GM21526 (cell line): ENCODE measurements around the gene FLCN.
"Not testable (repeated sequence)": the region's sequence is repeated elsewhere in the genome, so short reads cannot be mapped to it uniquely, and the experiment has no call there.

Experiments
- ATAC-seq: cut with Tn5 transposase; IDR thresholded peaks from one replicate; pipeline ENCODE4 v1.9.1; 2021; ENCODE audit warnings: moderate library complexity; ENCODE audit not compliant: unreplicated experiment, low FRiP score

Gene FLCN, protein sequence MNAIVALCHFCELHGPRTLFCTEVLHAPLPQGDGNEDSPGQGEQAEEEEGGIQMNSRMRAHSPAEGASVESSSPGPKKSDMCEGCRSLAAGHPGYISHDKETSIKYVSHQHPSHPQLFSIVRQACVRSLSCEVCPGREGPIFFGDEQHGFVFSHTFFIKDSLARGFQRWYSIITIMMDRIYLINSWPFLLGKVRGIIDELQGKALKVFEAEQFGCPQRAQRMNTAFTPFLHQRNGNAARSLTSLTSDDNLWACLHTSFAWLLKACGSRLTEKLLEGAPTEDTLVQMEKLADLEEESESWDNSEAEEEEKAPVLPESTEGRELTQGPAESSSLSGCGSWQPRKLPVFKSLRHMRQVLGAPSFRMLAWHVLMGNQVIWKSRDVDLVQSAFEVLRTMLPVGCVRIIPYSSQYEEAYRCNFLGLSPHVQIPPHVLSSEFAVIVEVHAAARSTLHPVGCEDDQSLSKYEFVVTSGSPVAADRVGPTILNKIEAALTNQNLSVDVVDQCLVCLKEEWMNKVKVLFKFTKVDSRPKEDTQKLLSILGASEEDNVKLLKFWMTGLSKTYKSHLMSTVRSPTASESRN

DNA sequence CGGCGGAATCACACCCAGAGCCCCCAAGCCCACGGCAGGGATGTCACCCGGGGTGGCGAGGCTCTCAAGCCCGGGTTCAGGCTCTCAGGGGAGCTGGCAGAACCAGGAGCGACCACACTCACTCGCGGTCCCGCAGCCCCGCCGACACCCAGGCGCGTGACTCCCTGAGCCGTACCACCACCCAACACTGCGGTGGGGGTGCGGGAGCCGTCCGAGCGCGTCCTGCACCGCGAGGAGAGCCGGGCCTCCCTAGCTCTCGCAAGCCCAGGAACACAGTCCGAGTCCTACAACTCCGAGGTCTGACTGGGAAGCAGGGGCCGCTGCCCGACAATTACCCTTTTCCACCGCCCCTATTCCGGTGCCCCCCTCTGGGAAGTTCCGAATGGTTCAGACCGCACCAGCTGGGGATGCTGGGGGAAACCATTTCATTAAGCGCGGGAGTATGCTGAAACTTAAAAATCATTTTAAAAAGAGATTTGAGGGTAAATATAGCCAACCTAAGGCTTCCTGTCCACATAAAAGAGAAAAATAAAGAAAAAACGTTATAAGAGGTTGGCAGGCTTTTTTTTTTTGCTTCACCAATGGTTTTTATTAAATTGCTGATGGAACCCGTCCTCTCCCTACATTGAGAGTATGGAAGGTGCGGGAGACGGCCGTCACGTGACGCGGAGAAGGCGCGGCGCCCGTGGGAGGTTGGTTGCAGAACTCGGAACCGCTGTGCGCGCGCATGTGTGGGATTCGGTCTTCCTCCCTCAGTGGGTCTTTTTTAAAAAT, at the start of gene FLCN:
Gene FLCN (minus strand): TSS at position 143 of the 774 bp plus-strand sequence. CDS start 9,031 bp downstream, outside the sequence.
- ATAC-seq = peak; percentile 68

DNA sequence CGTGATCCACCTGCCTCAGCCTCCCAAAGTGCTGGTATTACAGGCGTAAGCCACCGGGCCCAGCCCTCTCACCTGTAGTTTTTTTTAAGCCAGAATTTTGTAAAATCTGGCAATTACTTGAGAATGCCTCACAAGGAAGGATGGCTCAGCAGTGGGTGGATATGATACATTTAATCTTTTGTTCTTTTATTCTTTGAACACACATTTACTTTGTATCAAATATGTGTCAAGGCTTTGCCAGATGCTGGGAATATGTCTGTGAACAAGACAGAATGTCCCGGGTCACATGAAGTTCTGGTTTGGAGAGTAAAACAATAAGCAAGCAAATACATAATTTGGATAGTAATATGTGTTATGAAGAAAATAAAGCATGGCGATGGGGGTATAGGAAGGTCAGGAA, 49.0 kb upstream of the FLCN start:
- no peak for ATAC-seq

DNA sequence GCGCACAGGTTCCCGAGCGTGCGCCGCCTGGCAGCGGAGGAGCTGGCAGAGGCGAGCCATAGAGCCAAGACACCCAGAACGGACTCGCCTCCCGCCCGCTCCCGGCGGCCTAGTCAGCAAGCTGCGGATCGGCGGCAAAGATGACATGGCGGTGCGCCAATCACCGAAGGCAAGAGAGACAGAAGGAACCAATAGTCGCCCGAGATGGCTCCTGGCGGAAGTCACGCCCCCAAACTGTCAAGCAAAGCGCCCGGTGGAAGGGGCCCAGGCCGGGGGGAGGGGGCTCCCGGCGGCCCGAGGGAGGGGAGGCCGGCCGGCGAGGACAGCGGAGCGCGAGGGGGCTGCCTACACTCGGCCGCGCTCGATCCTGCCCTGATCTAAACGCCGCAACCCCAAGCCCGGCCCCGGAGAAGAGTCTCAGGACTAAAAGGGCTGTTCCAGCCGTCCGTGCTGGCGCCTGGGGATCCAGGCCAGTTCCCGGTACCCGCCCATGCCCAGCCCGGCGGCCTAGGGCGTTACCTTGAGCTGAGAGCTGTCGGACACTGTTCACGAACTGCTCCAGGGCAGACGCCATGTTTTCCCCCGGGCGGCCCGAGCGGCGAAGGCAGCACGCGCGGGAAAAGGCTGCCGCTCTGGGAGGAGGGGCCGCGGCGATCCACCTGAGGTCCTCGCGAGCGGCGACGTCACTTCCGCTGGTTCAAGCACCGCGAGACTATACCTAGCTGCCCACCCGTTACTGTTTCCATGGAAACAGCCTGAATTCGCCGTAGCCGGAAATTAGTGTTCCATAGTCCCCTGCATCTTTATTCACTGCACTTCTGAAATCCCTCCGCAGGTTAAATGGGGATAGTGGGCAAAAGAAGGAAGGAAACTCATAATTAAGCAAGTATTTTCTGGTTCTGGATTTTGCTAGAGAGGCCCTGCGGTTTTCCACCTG, 43.9 kb upstream of the FLCN start, which contains the start of gene COPS3:
Gene COPS3 (minus strand): TSS at position 634 of the 937 bp plus-strand sequence. CDS start 60 bp downstream, at position 574.
- peak; percentile 83 for ATAC-seq

DNA sequence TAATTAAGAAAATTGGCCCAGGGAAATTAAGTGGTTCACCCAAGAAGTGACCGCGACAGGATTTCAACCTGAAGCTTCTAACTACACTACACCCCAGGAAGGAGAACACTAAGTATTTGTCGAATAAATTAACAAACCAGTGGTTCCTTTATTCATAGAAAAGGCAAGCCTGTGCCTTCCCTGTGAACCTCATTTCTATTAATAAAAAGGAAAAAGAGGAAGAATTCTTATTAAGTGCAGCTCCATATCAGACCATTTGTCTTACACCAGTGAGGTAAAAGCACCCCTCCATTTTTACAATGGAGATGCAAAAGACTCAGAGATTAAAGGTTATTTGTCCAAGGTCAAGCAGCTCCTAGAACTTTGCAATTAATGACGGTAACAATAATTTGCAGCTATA, 42.3 kb upstream of the FLCN start:
- no peak for ATAC-seq

DNA sequence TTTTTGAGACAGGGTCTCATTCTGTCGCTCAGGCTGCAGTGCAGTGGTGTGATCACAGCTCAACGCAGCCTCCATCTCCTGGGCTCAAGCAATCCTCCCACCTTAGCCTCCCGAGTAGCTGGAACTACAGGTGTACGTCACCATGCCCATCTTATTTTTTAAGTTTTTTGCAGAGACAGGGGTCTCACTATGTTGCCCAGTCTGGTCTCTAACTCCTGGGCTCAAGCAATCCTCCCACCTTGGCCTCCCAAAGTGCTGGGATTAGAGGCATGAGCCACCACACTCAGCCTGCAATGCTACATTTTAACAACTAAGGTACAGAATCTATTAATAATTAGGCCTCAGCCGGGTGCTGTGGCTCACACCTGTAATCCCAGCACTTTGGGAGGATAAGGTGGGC, 40.5 kb upstream of the FLCN start:
- not testable (repeated sequence) for ATAC-seq

DNA sequence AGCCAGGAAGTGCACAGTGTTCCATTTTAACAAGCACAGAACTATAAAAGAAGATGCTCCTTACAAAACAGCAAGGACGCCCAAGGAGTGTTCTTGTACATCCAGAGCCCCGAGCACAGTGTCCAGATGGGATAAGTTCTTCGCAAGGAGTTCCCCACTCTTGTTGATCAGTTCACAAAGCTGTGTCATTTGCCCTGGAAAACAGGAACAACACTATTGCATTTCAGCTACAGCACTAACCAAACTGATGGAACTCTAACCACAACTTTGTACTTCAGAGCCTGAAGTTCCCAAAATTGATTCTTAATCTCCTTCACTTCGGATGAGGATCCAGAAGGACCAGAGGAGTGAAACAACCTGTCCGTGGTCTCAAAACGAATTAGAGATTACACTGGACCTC, 39.0 kb upstream of the FLCN start:
- no peak for ATAC-seq

DNA sequence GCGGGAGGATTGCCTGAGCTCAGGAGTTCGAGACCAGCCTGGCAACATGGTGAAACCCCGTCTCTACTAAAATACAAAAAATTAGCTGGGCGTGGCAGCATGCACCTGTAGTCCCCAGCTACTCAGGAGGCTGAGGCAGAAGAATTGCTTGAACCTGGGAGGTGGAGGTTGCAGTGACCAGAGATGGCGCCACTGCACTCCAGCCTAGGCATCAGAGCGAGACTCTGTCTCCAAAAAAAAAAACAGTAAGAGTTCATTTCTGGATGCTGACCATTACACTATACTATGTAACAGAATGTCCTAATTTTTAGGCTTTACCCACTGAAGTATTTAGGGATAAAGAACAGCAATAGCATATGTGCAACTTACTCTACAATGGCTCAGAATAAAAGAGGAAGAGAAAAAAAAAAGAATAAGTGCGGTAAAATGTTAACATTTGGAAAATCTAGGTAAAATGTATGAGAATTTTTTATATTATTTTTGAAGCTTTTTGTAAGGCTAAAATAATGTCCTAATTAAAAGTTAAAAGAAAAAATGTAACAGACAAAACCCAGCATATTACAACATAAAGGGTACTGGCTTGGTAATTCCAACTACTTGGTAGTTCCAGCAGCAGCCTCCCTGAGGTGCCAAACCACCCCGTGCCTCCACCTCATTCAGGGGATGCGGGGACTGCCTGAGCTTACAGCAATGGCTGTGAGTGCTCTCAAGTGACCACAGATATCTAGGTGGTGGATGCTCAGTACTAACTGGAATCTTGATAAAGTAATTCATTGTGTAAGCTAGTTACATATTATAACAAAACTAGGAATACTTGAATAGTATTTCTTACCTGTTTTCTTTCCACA, 33.2 kb upstream of the FLCN start:
- ATAC-seq = no peak

DNA sequence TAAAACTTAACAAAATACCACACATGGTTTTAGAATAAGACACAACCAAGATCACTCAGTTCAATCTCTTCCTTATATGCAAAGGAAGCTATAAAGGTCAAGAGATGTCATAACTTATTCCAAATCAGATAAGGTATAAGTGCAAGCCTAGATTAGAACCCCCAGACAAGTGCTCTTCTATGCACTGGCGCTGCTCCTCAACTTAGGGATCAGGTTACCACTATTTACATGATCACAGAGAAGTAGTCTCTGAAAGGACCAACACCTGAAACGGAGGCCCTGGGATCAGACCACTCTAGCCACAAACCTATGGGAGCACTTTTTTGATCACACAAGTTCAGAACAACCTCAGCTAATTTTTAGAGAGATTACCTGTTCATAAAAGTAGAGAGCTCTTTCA, 27.5 kb upstream of the FLCN start:
- no peak for ATAC-seq

DNA sequence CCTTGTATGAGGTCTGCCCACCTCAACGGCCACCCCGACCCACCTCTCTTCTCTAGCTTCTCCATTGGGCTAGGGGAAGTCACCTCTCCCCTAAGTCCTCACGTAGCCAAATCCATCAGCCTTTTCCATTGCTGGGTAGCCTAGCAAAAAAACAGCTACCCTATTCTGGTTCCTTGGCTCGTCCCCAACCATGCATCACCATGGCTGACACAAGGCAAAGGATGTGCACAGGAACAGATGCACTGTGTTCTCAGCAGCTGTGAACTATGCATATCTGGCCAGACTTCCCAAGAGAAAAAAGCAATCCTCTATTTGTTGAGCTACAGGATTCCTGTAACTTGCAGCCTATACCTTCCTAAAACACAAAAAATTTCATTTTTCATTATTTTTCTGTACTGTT, 22.0 kb upstream of the FLCN start:
- ATAC-seq = no peak

DNA sequence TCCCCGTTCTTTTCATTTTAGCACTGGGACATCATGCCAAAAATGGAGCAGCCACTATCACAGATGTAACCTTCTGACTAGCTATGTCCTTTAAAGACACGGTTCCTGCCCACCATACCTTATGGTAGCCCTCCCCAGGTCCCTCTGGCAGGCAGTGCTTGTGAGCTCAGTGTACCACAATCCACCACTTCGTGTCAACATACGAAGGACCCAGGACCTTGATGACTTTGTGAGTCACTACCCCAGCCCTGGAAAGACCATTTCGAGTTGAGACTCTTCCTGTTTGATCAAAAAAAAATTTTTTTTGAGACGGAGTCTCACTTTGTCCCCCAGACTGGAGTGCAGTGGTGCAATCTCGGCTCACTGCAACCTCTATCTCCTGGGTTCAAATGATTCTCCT, 21.0 kb upstream of the FLCN start:
- ATAC-seq = no peak

DNA sequence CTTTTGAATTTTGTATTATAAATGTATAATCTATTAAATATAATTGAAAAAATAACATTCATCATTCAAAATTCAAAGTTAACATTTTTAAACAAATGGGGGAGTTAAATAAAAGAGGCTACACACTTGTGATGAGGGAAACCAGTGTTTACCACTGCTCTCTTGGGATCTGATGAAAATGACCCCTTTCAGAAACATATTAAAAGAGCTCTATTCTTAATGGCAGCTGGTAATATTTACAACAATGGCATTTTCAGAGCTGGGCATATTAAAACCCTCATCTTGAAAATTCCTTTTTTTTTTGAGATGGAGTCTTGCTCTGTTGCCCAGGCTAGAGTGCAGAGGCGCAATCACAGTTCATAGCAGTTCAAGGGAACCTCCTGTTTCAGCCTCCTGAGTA, 19.3 kb upstream of the FLCN start:
- no peak for ATAC-seq

DNA sequence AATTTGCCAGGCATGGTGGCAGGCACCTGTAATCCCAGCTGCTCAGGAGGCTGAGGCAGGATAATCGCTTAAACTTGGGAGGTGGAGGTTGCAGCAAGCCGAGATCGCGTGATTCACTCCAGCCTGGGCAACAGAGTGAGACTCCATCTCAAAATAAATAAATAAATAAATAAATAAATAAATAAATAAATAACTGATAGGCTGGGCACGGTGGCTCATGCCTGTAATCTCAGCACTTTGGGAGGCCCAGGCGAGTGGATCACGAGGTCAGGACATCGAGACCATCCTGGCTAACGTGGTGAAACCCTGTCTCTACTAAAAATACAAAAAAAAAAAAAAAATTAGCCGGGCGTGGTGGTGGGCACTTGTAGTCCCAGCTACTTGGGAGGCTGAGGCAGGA, 18.7 kb upstream of the FLCN start:
- ATAC-seq = not testable (repeated sequence)

DNA sequence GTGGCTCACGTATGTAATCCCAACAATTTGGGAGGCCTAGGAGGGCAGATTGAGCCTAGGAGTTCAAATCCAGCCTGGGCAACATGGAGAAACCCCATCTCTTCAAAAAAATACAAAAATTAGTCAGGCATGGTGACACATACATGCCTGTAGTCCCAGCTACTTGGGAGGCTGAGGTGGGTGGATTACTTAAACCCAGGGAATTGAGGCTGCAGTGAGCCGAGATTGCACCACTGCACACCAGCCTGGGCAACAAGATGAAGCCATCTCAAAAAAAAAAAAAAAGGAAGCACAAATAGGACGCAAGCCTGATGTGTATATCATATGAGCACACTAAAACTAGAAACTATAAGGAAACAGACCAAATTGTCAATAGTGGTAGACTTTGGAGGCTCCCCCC, 17.1 kb upstream of the FLCN start:
- ATAC-seq = no peak

DNA sequence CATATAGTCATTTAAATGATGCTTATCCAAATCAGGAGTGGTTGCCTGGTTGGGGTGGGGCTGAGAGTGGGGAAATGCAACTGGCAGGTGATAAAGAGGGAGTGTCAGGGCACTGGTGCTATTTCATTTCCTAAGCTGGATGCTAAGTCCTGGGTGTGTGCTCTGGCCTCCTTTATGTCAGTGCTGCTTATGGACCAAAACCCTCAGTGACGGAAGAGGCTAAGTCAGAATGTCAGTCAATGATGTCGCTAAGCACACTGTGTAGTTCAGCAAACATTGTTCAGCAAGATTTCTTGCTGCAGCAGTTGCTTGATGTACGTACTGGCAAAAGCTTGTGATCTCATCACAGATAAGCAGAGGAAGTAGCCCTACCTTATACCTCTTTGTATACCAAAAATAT, 16.4 kb upstream of the FLCN start:
- ATAC-seq = no peak

DNA sequence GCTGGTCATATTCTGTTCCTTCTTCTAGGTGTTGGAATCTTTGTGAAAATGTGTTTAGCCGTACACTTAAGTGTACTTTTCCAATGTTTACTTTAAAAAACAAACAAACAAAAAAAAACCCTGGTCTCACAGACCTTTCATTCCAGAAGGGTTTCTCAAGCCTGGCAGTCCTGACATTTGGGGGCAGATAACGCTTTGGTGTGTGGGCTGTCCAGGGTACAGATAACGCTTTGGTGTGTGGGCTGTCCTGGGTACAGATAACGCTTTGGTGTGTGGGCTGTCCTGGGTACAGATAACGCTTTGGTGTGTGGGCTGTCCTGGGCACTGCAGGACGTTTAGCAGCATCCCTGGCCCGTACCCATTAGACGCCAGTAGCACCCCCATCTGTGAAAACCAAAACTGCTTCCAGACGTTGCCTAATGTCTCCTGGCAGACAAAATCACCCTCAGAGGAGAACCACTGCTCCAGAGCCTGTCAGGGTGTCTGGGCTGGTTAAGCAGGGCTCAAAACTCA, 15.2 kb upstream of the FLCN start:
- no peak for ATAC-seq

DNA sequence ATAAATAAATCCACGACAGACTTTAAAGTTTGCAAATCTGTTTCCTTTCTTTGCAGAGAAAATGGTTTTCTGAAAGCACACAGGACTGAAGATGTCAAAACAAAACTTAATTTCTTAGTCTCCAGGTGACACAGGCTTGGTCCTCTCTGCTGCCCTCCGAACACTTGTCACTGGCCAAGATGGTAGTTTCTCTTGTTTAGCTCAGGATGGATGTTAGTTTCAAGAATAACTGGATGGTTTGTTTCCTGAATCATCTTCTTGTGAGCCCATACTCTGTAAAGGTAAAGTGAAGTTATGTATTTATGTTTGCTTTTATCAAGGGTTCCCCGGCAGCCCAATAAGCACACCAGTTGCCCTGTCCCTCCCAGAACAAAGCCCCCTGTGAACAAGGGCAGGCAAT, 9.9 kb upstream of the FLCN start:
- ATAC-seq = no peak

DNA sequence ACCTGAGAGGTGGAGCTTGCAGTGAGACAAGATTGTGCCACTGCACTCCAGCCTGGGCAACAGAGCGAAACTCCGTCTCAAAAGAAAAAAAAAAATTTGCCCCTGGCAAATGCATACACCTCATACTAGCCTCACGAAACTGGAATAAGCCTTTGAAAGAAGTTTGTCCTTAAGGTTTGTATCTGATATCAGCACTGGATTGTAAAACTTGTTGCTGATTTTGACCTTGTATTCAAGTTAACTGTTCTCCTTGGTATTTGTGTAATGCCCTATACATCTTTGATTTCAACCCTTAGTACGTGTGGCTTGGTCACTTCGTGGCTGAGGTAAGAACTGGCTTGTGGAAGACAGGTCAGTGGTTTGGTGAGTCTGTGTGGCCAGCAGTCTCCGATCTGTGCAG, 6.2 kb upstream of the FLCN start:
- ATAC-seq = no peak

DNA sequence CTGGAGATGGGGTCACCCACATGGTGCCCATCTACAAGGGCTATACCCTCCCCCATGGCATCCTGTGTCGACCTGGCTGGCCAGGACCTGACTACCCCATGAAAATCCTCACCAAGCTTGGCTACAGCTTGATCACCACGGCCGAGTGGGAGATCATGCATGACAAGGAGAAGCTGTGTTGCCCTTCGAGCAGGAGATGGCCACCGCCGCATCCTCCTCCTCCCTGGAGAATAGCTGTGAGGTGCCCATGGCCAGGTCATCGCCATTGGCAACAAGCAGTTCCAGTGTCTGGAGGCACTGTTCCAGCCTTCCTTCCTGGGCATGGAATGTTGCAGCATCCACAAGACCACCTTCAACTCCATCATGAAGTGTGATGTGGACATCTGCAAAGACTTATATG, 5.3 kb upstream of the FLCN start:
- ATAC-seq = no peak

DNA sequence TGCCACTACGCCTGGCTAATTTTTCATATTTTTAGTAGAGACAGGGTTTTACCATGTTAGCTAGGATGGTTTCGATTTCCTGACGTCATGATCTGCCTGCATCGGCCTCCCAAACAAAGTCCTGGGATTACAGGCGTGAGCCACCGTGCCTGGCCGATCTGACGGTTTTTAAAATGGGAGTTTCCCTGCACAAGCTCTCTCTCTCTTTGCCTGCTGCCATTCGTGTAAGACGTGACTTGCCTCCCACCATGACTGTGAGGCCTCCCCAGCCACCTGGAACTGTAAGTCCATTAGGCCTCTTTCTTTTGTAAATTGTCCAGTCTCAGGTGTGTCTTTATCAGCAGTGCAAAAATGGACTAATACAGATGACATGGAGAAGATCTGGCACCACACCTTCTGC, 4.7 kb upstream of the FLCN start:
- ATAC-seq = no peak
